Measurements from ENCODE around the gene ZNF512B.
"Not testable (repeated sequence)": the region's sequence is repeated elsewhere in the genome, so short reads cannot be mapped to it uniquely, and the experiment has no call there.

ZNF512B gene

DNA sequence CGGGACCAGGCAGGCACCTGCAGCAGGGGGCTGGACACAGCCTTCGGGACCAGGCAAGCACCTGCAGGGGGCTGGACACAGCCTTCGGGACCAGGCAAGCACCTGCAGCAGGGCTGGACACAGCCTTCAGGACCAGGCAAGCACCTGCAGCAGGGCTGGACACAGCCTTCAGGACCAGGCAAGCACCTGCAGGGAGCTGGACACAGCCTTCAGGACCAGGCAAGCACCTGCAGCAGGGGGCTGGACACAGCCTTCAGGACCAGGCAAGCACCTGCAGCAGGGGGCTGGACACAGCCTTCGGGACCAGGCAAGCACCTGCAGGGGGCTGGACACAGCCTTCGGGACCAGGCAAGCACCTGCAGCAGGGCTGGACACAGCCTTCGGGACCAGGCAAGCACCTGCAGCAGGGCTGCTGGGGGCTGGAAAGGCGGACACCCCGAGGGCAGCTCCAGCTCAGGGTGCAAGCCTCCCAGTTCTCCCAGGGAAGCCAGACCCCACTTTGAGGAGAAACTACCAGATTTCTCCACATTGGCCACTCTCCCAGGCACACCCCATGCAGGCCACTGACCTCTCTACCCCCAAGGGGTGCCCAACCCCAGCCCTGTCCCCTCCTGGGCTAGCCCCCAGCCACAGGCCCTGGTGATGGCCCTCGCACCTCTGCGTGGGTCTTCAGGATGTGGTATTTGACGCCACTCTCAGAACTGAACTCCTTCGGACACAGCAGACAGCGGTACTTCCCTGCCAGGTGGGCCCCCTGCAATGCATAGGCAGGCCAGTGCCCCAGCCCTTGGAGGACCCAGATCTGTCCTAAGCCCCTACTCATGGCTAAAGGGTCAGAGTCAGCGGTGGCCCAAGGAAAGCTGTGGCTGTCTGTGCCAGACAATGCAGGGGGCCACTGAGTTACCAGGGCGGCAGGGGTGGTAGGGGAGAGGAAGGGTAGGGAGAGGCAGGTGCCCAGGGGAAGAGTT is 8.8 kb downstream of the ZNF512B start:
- H3K4me3 ChIP-seq (ENCODE audit: low read depth, low read length); H3K4me1 ChIP-seq (ENCODE audit: control insufficient read depth, insufficient read depth, low read length); H3K27ac ChIP-seq (ENCODE audit: extremely low read depth, low read depth, low read length); CTCF ChIA-PET; POLR2A ChIA-PET; H3K9me3 ChIP-seq (ENCODE audit: control insufficient read depth, insufficient read depth, low read depth, low read length): not testable (repeated sequence)
- peak; percentile 75 for TF ChIP-seq GLIS2 (tag by site-specific recombination; IDR thresholded peaks at IDR 0.05)
- H3K36me3 ChIP-seq (ENCODE audit: control insufficient read depth in 2 of 2, insufficient read depth in 1 of 2, low read length in 2 of 2), result peaks cover 0 to 64% of the 10 kb centered on the region in 2 experiments; a peak in 1 of 3 replicates

- Histone ChIP-seq H3K4me3 (ENCODE audit: low read depth, low read length) (no peak overlapping the region), H3K9me3 (ENCODE audit: control insufficient read depth, insufficient read depth, low read depth, low read length) (no peaks in the 10 kb centered on the region), H3K4me1 (ENCODE audit: control insufficient read depth, insufficient read depth, low read length) (0 out of 2 replicates have a peak, but pooled peaks cover 4% of the 10 kb centered on the region), H3K27ac (ENCODE audit: extremely low read depth, low read depth, low read length) (0 out of 2 replicates have a peak overlapping the region, but pooled peaks have one; percentile 33), H3K36me3 (ENCODE audit: control insufficient read depth in 2 of 2, insufficient read depth in 1 of 2, low read length in 2 of 2) (peaks cover 0 to 62% of the 10 kb centered on the region in 2 experiments; a peak in 1 of 3 replicates)
- CTCF ChIA-PET, result no interaction called here
- POLR2A ChIA-PET, result no interaction called here
- TF ChIP-seq ZSCAN5A (tag by site-specific recombination; IDR thresholded peaks at IDR 0.05), result no peak
- TF ChIP-seq ZNF184 (tag by site-specific recombination; IDR thresholded peaks at IDR 0.05), result no peak
- TF ChIP-seq GLIS2 (tag by site-specific recombination; IDR thresholded peaks at IDR 0.05), result no peak
- no peak for TF ChIP-seq ZNF624 (tag by site-specific recombination; IDR thresholded peaks at IDR 0.05)
- TF ChIP-seq ZNF837 (tag by site-specific recombination; IDR thresholded peaks at IDR 0.05), result no peak
- TF ChIP-seq, protein P1, sequence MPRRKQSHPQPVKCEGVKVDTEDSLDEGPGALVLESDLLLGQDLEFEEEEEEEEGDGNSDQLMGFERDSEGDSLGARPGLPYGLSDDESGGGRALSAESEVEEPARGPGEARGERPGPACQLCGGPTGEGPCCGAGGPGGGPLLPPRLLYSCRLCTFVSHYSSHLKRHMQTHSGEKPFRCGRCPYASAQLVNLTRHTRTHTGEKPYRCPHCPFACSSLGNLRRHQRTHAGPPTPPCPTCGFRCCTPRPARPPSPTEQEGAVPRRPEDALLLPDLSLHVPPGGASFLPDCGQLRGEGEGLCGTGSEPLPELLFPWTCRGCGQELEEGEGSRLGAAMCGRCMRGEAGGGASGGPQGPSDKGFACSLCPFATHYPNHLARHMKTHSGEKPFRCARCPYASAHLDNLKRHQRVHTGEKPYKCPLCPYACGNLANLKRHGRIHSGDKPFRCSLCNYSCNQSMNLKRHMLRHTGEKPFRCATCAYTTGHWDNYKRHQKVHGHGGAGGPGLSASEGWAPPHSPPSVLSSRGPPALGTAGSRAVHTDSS (tag by site-specific recombination; IDR thresholded peaks at IDR 0.05), result no peak
- TF ChIP-seq BCL11A (tag by site-specific recombination; IDR thresholded peaks at IDR 0.05; ENCODE audit: low read depth), result no peak
- TF ChIP-seq REPIN1 (tag by site-specific recombination; IDR thresholded peaks at IDR 0.05; ENCODE audit: low read depth), result no peak
- TF ChIP-seq ZSCAN30 (tag by site-specific recombination; IDR thresholded peaks at IDR 0.05), result no peak
- no peak for TF ChIP-seq SP3 (tag by site-specific recombination; IDR thresholded peaks at IDR 0.05)
- TF ChIP-seq, protein P2, sequence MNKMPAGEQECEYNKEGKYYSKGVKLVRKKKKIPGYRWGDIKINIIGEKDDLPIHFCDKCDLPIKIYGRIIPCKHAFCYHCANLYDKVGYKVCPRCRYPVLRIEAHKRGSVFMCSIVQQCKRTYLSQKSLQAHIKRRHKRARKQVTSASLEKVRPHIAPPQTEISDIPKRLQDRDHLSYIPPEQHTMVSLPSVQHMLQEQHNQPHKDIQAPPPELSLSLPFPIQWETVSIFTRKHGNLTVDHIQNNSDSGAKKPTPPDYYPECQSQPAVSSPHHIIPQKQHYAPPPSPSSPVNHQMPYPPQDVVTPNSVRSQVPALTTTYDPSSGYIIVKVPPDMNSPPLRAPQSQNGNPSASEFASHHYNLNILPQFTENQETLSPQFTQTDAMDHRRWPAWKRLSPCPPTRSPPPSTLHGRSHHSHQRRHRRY (tag by site-specific recombination; IDR thresholded peaks at IDR 0.05), result no peak
- no peak for TF ChIP-seq PRDM1 (tag by site-specific recombination; IDR thresholded peaks at IDR 0.05)
- TF ChIP-seq ZNF48 (tag by site-specific recombination; IDR thresholded peaks at IDR 0.05), result no peak
Observed at GRCh38 chr20:63959699-63960075, 10.0 kb downstream of the ZNF512B start.

DNA sequence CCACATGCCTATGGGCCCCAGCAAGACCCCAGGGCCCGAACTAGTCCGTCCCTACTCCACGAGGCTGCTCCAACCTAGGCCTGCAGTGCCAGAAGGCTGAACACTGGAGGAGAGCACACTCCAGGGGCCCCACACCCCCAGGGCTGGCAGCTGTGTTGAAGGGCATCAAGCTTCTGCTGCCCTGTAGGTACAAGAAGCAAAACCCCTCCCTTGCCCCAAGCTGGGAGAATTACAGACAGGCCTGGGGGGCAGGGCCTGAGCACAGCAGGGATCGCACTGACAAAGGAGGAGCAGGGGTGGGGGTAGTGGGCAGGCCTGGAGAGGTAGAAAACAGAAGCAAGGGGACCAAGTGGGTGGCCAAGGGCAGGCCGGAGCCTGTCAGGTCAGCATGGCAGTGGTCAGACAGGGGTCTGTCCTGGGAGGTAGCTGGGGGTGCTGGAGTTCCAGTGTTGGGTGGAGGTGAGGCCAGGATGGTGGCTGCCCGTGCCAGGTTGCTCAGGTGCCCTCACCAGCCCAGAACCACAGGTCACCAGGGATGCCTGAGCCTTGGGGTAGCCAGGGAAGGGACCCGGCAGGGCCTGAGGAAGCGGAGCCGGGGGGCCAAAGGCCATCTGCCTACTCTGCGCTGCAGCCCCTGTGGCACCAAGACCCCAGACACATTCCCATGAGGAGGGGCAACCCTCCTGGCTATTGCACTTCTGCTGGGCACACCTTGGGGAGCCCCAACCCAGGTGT is 10.6 kb downstream of the ZNF512B start:
- no peak overlapping the region for H3K4me3 ChIP-seq (ENCODE audit: low read depth, low read length)
- CTCF ChIA-PET, result interaction anchor here (0.6 to 0.7 kb wide), 4 partner anchors 8 to 162 kb away, joined by 3 to 5 read pairs (median 4); no protein-coding TSS in a partner anchor
- 0 out of 2 replicates have a peak overlapping the region, but pooled peaks have one; percentile 33 for H3K27ac ChIP-seq (ENCODE audit: extremely low read depth, low read depth, low read length)
- 0 out of 2 replicates have a peak, but pooled peaks cover 4% of the 10 kb centered on the region for H3K4me1 ChIP-seq (ENCODE audit: control insufficient read depth, insufficient read depth, low read length)
- H3K36me3 ChIP-seq (ENCODE audit: control insufficient read depth in 2 of 2, insufficient read depth in 1 of 2, low read length in 2 of 2), result peaks cover 0 to 56% of the 10 kb centered on the region in 2 experiments; a peak in 1 of 3 replicates
- POLR2A ChIA-PET, result no interaction called here
- no peaks in the 10 kb centered on the region for H3K9me3 ChIP-seq (ENCODE audit: control insufficient read depth, insufficient read depth, low read depth, low read length)
- TF ChIP-seq KLF16 (tag by site-specific recombination; IDR thresholded peaks at IDR 0.05) (no peak), SETDB1 (IDR thresholded peaks at IDR 0.05; ENCODE audit: insufficient read length, low read length) (no peak), PRDM4 (tag by site-specific recombination; IDR thresholded peaks at IDR 0.05) (no peak), CTCF (tag by site-specific recombination; IDR thresholded peaks at IDR 0.05) (no peak), ZNF146 (tag by site-specific recombination; IDR thresholded peaks at IDR 0.05) (no peak), ZNF335 (tag by site-specific recombination; conservative IDR thresholded peaks at IDR 0.05) (no peak), ZNF214 (tag by site-specific recombination; IDR thresholded peaks at IDR 0.05; ENCODE audit: borderline replicate concordance) (no peak), SCRT1 (tag by site-specific recombination; IDR thresholded peaks at IDR 0.05; ENCODE audit: borderline replicate concordance) (no peak)

All from HEK293 (cell line).